Mononuclear cell (primary cell): Measurements from ENCODE around the gene TAS2R19. TPM values are rescaled to one million over a fixed set of nuclear protein-coding genes. Genes with fewer than 3 reads are reported as not detected.

Experiments used
- H3K27me3 ChIP-seq: 2 replicates; pipeline ENCODE4 v1.6.0; 2011; ENCODE audit warnings: low read length, control low read depth; ENCODE audit not compliant: insufficient read depth
- H3K4me1 ChIP-seq: 2 replicates; pipeline ENCODE4 v1.5.1; 2011; ENCODE audit warnings: mild to moderate bottlenecking, low read length, control low read depth; ENCODE audit not compliant: insufficient read depth
- H3K4me3 ChIP-seq: 2 replicates; pipeline ENCODE4 v1.5.1; 2011; ENCODE audit warnings: mild to moderate bottlenecking, low read length, moderate library complexity
- H3K9me3 ChIP-seq: 2 replicates; pipeline ENCODE4 v1.5.1; 2011; ENCODE audit warnings: low read depth, mild to moderate bottlenecking, control low read depth, low read length
- total RNA-seq: library from RNA; depleted of rRNA; stranded (reverse); fragments of >200 nt; gene quantifications from one replicate; pipeline ENCODE4 v1.2.3, GENCODE V29; 2012

Gene TAS2R19
- total RNA-seq, 1 donor, result 1.8 TPM

GRCh38 chr12:11023387-11023786, 967 bp upstream of the TAS2R19 start:
- no peaks in the 10 kb centered on the region for H3K4me1 ChIP-seq
- H3K9me3 ChIP-seq, result no peaks in the 10 kb centered on the region
- no peak overlapping the region for H3K4me3 ChIP-seq
- H3K27me3 ChIP-seq, result no peaks in the 10 kb centered on the region

GRCh38 chr12:11016937-11017336, 5.5 kb downstream of the TAS2R19 start:
- Histone ChIP-seq H3K4me3 (no peak overlapping the region), H3K4me1 (no peaks in the 10 kb centered on the region), H3K27me3 (no peaks in the 10 kb centered on the region), H3K9me3 (no peaks in the 10 kb centered on the region)

- Histone ChIP-seq H3K9me3 (no peaks in the 10 kb centered on the region), H3K27me3 (no peaks in the 10 kb centered on the region), H3K4me1 (no peaks in the 10 kb centered on the region), H3K4me3 (no peak overlapping the region)
These were observed 6.5 kb downstream of the TAS2R19 start for GRCh38 chr12:11015775-11016430.

GRCh38 chr12:11014234-11014633, 8.2 kb downstream of the TAS2R19 start:
- no peaks in the 10 kb centered on the region for H3K9me3 ChIP-seq
- no peaks in the 10 kb centered on the region for H3K27me3 ChIP-seq
- H3K4me3 ChIP-seq, result no peak overlapping the region
- H3K4me1 ChIP-seq, result no peaks in the 10 kb centered on the region

- H3K4me1 ChIP-seq, result no peaks in the 10 kb centered on the region
- H3K27me3 ChIP-seq, result no peaks in the 10 kb centered on the region
- no peaks in the 10 kb centered on the region for H3K9me3 ChIP-seq
- no peak overlapping the region for H3K4me3 ChIP-seq
These were observed 14.8 kb downstream of the TAS2R19 start for GRCh38 chr12:11007608-11008007.

- H3K4me3 ChIP-seq, result no peak within 1 kb of the TSS
- H3K4me1 ChIP-seq, result no peaks in the 10 kb centered on the region
- H3K27me3 ChIP-seq, result no peaks in the 10 kb centered on the region
- H3K9me3 ChIP-seq, result no peaks in the 10 kb centered on the region
These were observed 24.2 kb downstream of the TAS2R19 start, which contains the start of gene TAS2R20 for GRCh38 chr12:10998204-10998603. Gene TAS2R20, minus strand, starts transcription at chr12:10998304. Its CDS starts 429 bp downstream, at chr12:10997875.

GRCh38 chr12:10994307-10994706, 28.1 kb downstream of the TAS2R19 start:
- Histone ChIP-seq H3K4me3 (no peak overlapping the region), H3K4me1 (no peaks in the 10 kb centered on the region), H3K27me3 (no peaks in the 10 kb centered on the region), H3K9me3 (no peaks in the 10 kb centered on the region)

- no peaks in the 10 kb centered on the region for H3K27me3 ChIP-seq
- H3K4me1 ChIP-seq, result no peaks in the 10 kb centered on the region
- no peaks in the 10 kb centered on the region for H3K9me3 ChIP-seq
- H3K4me3 ChIP-seq, result no peak overlapping the region
These were observed 33.3 kb downstream of the TAS2R19 start for GRCh38 chr12:10989107-10989506.

- Histone ChIP-seq H3K4me1 (peaks cover 12% of the 10 kb centered on the region), H3K27me3 (no peaks in the 10 kb centered on the region), H3K4me3 (no peak within 1 kb of the TSS), H3K9me3 (no peaks in the 10 kb centered on the region)
These were observed 35.6 kb downstream of the TAS2R19 start, which contains the start of gene TAS2R50 for GRCh38 chr12:10986812-10987211. Gene TAS2R50, minus strand, starts transcription at chr12:10986912. Its CDS starts 52 bp downstream, at chr12:10986860.

- Histone ChIP-seq H3K9me3 (no peaks in the 10 kb centered on the region), H3K27me3 (no peaks in the 10 kb centered on the region), H3K4me1 (peaks cover 15% of the 10 kb centered on the region), H3K4me3 (no peak overlapping the region)
These were observed 40.2 kb downstream of the TAS2R19 start for GRCh38 chr12:10982244-10982643.

- H3K27me3 ChIP-seq, result no peaks in the 10 kb centered on the region
- no peaks in the 10 kb centered on the region for H3K4me1 ChIP-seq
- H3K9me3 ChIP-seq, result no peaks in the 10 kb centered on the region
- no peak overlapping the region for H3K4me3 ChIP-seq
These were observed 47.5 kb downstream of the TAS2R19 start for GRCh38 chr12:10974965-10975364.

Other genes with a start within 250 kb of the TAS2R19 start
- gene TAS2R7, start 220.0 kb downstream of the TAS2R19 start, total RNA-seq, result not detected
- gene TAS2R8, start 215.3 kb downstream of the TAS2R19 start, total RNA-seq, result 0.21 TPM
- not detected for gene TAS2R9, start 212.5 kb downstream of the TAS2R19 start, total RNA-seq
- gene TAS2R10, start 196.3 kb downstream of the TAS2R19 start, total RNA-seq, result 0.31 TPM
- 0.52 TPM for gene PRR4, start 173.1 kb downstream of the TAS2R19 start, total RNA-seq
- 24.2 TPM for gene PRH1, start 138.4 kb downstream of the TAS2R19 start, total RNA-seq
- 0.94 TPM for gene TAS2R13, start 113.1 kb downstream of the TAS2R19 start, total RNA-seq
- gene PRH2, start 93.4 kb downstream of the TAS2R19 start, total RNA-seq, result not detected
- gene TAS2R14, start 83.4 kb downstream of the TAS2R19 start, total RNA-seq, result 1.2 TPM
- gene TAS2R50, start 35.7 kb downstream of the TAS2R19 start, total RNA-seq, result 0.31 TPM
- gene TAS2R20, start 24.3 kb downstream of the TAS2R19 start, total RNA-seq, result 2.6 TPM
- 3.9 TPM for gene TAS2R31, start 8.8 kb upstream of the TAS2R19 start, total RNA-seq
- 6.5 TPM for gene TAS2R46, start 39.7 kb upstream of the TAS2R19 start, total RNA-seq
- not detected for gene TAS2R43, start 69.7 kb upstream of the TAS2R19 start, total RNA-seq
- gene TAS2R30, start 112.0 kb upstream of the TAS2R19 start, total RNA-seq, result 21.8 TPM
- gene SMIM10L1, start 148.6 kb upstream of the TAS2R19 start, total RNA-seq, result 6.3 TPM
- not detected for gene TAS2R42, start 164.3 kb upstream of the TAS2R19 start, total RNA-seq
- 0.10 TPM for gene PRB3, start 247.1 kb upstream of the TAS2R19 start, total RNA-seq